Suprapubic skin (tissue), 4 donors: Measurements from ENCODE around the gene ANK2. TPM values are rescaled to one million over a fixed set of nuclear protein-coding genes. Genes with fewer than 3 reads are reported as not detected.

Experiments
- DNase-seq, 2 donors: peaks; one replicate each; pipeline ENCODE4 v3.0.0-alpha.2; 2019; ENCODE audit warnings: low spot score in 2 of 2
- H3K27ac ChIP-seq: fragments of 200-600 bp; sonication (generic); one replicate; pipeline ENCODE4 v1.5.1; 2019
- H3K27me3 ChIP-seq: fragments of 200-600 bp; sonication (generic); one replicate; pipeline ENCODE4 v1.5.1; 2019
- H3K36me3 ChIP-seq: fragments of 200-600 bp; sonication (generic); one replicate; pipeline ENCODE4 v1.5.1; 2019
- H3K4me1 ChIP-seq: fragments of 200-600 bp; sonication (generic); one replicate; pipeline ENCODE4 v1.5.1; 2019
- H3K4me3 ChIP-seq: fragments of 200-600 bp; sonication (generic); one replicate; pipeline ENCODE4 v1.5.1; 2019; ENCODE audit warnings: mild to moderate bottlenecking
- H3K9me3 ChIP-seq: fragments of 200-600 bp; sonication (generic); one replicate; pipeline ENCODE4 v1.5.1; 2019
- EP300 ChIP-seq: sonication (generic); formaldehyde crosslinking; IDR thresholded peaks from one replicate; pipeline ENCODE4 v1.6.1; 2017; ENCODE audit warnings: antibody characterized with exemption
- POLR2A ChIP-seq, 2 donors: fragments of 450-650 bp; IDR thresholded peaks; one replicate each; pipeline ENCODE4 v1.6.1; 2017; ENCODE audit warnings: antibody characterized with exemption in 2 of 2, mild to moderate bottlenecking in 2 of 2, moderate library complexity in 2 of 2
- POLR2AphosphoS5 ChIP-seq, 3 donors: sonication (generic); formaldehyde crosslinking; IDR thresholded peaks; one replicate each; pipeline ENCODE4 v1.6.1; 2017; ENCODE audit warnings: antibody characterized with exemption in 3 of 3
- WGBS: methylation state at CpG from one replicate; pipeline ENCODE4 v1.1.5; 2018; 5-methylcytosine and 5-hydroxymethylcytosine counted together
- total RNA-seq, 4 donors: library from RNA; depleted of rRNA; stranded (reverse); fragments of >200 nt; gene quantifications; one replicate each; pipeline ENCODE4 v1.1.0, GENCODE V29; 2016
- TF ChIP-seq, protein P1 (sequence below), 2 donors: fragments of 200-600 bp in 1 of 2; fragments of 450-650 bp in 1 of 2; sonication (generic) in 1 of 2; IDR thresholded peaks; one replicate each; pipeline ENCODE4 v1.5.1; 2016 to 2019; ENCODE audit warnings: antibody characterized with exemption in 2 of 2, mild to moderate bottlenecking in 1 of 2, moderate library complexity in 1 of 2

The ANK2 gene
- total RNA-seq, 4 donors from 2014 or later = 7.7 to 15.2 (median 11.2) TPM

GRCh38 chr4:113290666-113291065, 241.2 kb downstream of the ANK2 start:
- no peaks in the 10 kb centered on the region for H3K36me3 ChIP-seq
- no peak for TF ChIP-seq POLR2A (IDR thresholded peaks at IDR 0.05)
- TF ChIP-seq, protein P1, sequence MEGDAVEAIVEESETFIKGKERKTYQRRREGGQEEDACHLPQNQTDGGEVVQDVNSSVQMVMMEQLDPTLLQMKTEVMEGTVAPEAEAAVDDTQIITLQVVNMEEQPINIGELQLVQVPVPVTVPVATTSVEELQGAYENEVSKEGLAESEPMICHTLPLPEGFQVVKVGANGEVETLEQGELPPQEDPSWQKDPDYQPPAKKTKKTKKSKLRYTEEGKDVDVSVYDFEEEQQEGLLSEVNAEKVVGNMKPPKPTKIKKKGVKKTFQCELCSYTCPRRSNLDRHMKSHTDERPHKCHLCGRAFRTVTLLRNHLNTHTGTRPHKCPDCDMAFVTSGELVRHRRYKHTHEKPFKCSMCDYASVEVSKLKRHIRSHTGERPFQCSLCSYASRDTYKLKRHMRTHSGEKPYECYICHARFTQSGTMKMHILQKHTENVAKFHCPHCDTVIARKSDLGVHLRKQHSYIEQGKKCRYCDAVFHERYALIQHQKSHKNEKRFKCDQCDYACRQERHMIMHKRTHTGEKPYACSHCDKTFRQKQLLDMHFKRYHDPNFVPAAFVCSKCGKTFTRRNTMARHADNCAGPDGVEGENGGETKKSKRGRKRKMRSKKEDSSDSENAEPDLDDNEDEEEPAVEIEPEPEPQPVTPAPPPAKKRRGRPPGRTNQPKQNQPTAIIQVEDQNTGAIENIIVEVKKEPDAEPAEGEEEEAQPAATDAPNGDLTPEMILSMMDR (IDR thresholded peaks at IDR 0.05) = no peak
- no peak for TF ChIP-seq EP300
- DNase-seq = no peak
- 79% methylated on average over 2 of the region's 2 CpGs for WGBS
- no peaks in the 10 kb centered on the region for H3K9me3 ChIP-seq
- H3K4me1 ChIP-seq = no peaks in the 10 kb centered on the region
- H3K27me3 ChIP-seq = no peaks in the 10 kb centered on the region
- H3K27ac ChIP-seq = no peak overlapping the region
- H3K4me3 ChIP-seq = no peak overlapping the region

- no peaks in the 10 kb centered on the region for H3K36me3 ChIP-seq
- 50% methylated on average over 17 of the region's 21 CpGs for WGBS
- DNase-seq = no peak
- no peaks in the 10 kb centered on the region for H3K9me3 ChIP-seq
- peak overlapping the region; percentile 36 for H3K4me3 ChIP-seq
- no peaks in the 10 kb centered on the region for H3K4me1 ChIP-seq
- H3K27ac ChIP-seq = peak overlapping the region; percentile 71
- H3K27me3 ChIP-seq = no peaks in the 10 kb centered on the region
- TF ChIP-seq EP300 (no peak), POLR2AphosphoS5 (IDR thresholded peaks at IDR 0.05) (no peak), POLR2A (IDR thresholded peaks at IDR 0.05) (no peak)
- TF ChIP-seq, protein P1 (IDR thresholded peaks at IDR 0.05) = no peak
Observed at GRCh38 chr4:113292371-113293042, 243.1 kb downstream of the ANK2 start.

- WGBS = 44% methylated on average over 9 of the region's 9 CpGs
- peak overlapping the region; percentile 71 for H3K27ac ChIP-seq
Observed at GRCh38 chr4:113293043-113293560, 243.6 kb downstream of the ANK2 start.

GRCh38 chr4:113293674-113294073, 244.2 kb downstream of the ANK2 start:
- Histone ChIP-seq H3K9me3 (no peaks in the 10 kb centered on the region), H3K4me1 (no peaks in the 10 kb centered on the region), H3K27ac (peak overlapping the region; percentile 71), H3K27me3 (no peaks in the 10 kb centered on the region), H3K4me3 (peak overlapping the region; percentile 36), H3K36me3 (no peaks in the 10 kb centered on the region)
- WGBS = 72% methylated on average over 4 of the region's 4 CpGs
- TF ChIP-seq, protein P1 (IDR thresholded peaks at IDR 0.05) = no peak
- TF ChIP-seq POLR2A (IDR thresholded peaks at IDR 0.05) (no peak), EP300 (no peak), POLR2AphosphoS5 (IDR thresholded peaks at IDR 0.05) (no peak)
- no peak for DNase-seq

More at GRCh38 chr4:113293043-113293560, 243.6 kb downstream of the ANK2 start:
- Histone ChIP-seq H3K4me3 (peak overlapping the region; percentile 36), H3K9me3 (no peaks in the 10 kb centered on the region), H3K27me3 (no peaks in the 10 kb centered on the region), H3K36me3 (no peaks in the 10 kb centered on the region), H3K4me1 (no peaks in the 10 kb centered on the region)
- TF ChIP-seq POLR2A (IDR thresholded peaks at IDR 0.05) = peak in 1 of 2 donors; percentile 71
- no peak for TF ChIP-seq POLR2AphosphoS5 (IDR thresholded peaks at IDR 0.05)
- DNase-seq = no peak

GRCh38 chr4:113294908-113295307, 245.5 kb downstream of the ANK2 start:
- H3K27ac ChIP-seq = peak overlapping the region; percentile 71

More at GRCh38 chr4:113294908-113295307, 245.5 kb downstream of the ANK2 start:
- no peak for TF ChIP-seq POLR2A (IDR thresholded peaks at IDR 0.05)
- TF ChIP-seq EP300 = no peak
- TF ChIP-seq POLR2AphosphoS5 (IDR thresholded peaks at IDR 0.05) = no peak
- TF ChIP-seq, protein P1 (IDR thresholded peaks at IDR 0.05) = no peak
- no peaks in the 10 kb centered on the region for H3K27me3 ChIP-seq
- H3K4me3 ChIP-seq = peak overlapping the region; percentile 36
- H3K4me1 ChIP-seq = no peaks in the 10 kb centered on the region
- no peak for DNase-seq
- no peaks in the 10 kb centered on the region for H3K36me3 ChIP-seq
- H3K9me3 ChIP-seq = no peaks in the 10 kb centered on the region
- 79% methylated on average over 1 of the region's 1 CpG for WGBS
